HG03135 (cell line): Measurements from ENCODE around the gene ZBTB2.
"Not testable (repeated sequence)": the region's sequence is repeated elsewhere in the genome, so short reads cannot be mapped to it uniquely, and the experiment has no call there.

ENCODE experiments used
- ATAC-seq: cut with Tn5 transposase; IDR thresholded peaks from one replicate; pipeline ENCODE4 v1.9.1; 2021; ENCODE audit warnings: mild to moderate bottlenecking, moderate library complexity; ENCODE audit not compliant: unreplicated experiment

ZBTB2 gene

GRCh38 chr6:151338651-151339200 is 52.6 kb downstream of the ZBTB2 start:
- ATAC-seq: no peak

- ATAC-seq: no peak
These were observed 55.4 kb downstream of the ZBTB2 start for GRCh38 chr6:151335930-151336329.

- ATAC-seq: no peak
These were observed 61.1 kb downstream of the ZBTB2 start for GRCh38 chr6:151330130-151330696.

- ATAC-seq: no peak
These were observed 64.3 kb downstream of the ZBTB2 start for GRCh38 chr6:151327101-151327500.

- ATAC-seq: no peak
These were observed 65.1 kb downstream of the ZBTB2 start for GRCh38 chr6:151326116-151326825.

GRCh38 chr6:151325075-151326050 is 66.0 kb downstream of the ZBTB2 start:
- ATAC-seq: no peak

- no peak for ATAC-seq
These were observed 66.9 kb downstream of the ZBTB2 start for GRCh38 chr6:151324488-151324825.

- peak; percentile 65 for ATAC-seq
These were observed 67.4 kb downstream of the ZBTB2 start for GRCh38 chr6:151323791-151324487.

- ATAC-seq: no peak
These were observed 68.8 kb downstream of the ZBTB2 start for GRCh38 chr6:151322570-151322969.

- no peak for ATAC-seq
These were observed 69.9 kb downstream of the ZBTB2 start for GRCh38 chr6:151321438-151321837.

- no peak for ATAC-seq
These were observed 71.2 kb downstream of the ZBTB2 start for GRCh38 chr6:151320140-151320539.

GRCh38 chr6:151317995-151318365 is 73.4 kb downstream of the ZBTB2 start:
- no peak for ATAC-seq

- ATAC-seq: no peak
These were observed 74.0 kb downstream of the ZBTB2 start for GRCh38 chr6:151317103-151317994.

GRCh38 chr6:151315661-151316060 is 75.7 kb downstream of the ZBTB2 start:
- not testable (repeated sequence) for ATAC-seq
